ENCODE data around the gene EFNA1. TPM values are rescaled to one million over a fixed set of nuclear protein-coding genes. Genes with fewer than 3 reads are reported as not detected.
A peak's percentile ranks its signal among the peaks of the same experiment; 100 is the strongest.

EFNA1 gene
- total RNA-seq, 1 donor from 2014 or later: 178 TPM

GRCh38 chr1:155127967-155128754, 485 bp downstream of the EFNA1 start:
- H3K4me3 ChIP-seq: peak overlapping the region; percentile 64
- H3K4me1 ChIP-seq: peaks cover 39% of the 10 kb centered on the region
- ATAC-seq (no peak), DNase-seq (no peak)
- no peak for TF ChIP-seq CTCF (IDR thresholded peaks at IDR 0.05)
- H3K9me3 ChIP-seq: no peaks in the 10 kb centered on the region
- intact Hi-C loops (cut with DNase I): loop anchor here (5.0 kb wide), 1 partner anchor 36 kb away; no protein-coding TSS in a partner anchor
- H3K27me3 ChIP-seq: peaks cover 10% of the 10 kb centered on the region
- H3K36me3 ChIP-seq: peaks cover 17% of the 10 kb centered on the region
- peak overlapping the region; percentile 87 for H3K27ac ChIP-seq

DNA sequence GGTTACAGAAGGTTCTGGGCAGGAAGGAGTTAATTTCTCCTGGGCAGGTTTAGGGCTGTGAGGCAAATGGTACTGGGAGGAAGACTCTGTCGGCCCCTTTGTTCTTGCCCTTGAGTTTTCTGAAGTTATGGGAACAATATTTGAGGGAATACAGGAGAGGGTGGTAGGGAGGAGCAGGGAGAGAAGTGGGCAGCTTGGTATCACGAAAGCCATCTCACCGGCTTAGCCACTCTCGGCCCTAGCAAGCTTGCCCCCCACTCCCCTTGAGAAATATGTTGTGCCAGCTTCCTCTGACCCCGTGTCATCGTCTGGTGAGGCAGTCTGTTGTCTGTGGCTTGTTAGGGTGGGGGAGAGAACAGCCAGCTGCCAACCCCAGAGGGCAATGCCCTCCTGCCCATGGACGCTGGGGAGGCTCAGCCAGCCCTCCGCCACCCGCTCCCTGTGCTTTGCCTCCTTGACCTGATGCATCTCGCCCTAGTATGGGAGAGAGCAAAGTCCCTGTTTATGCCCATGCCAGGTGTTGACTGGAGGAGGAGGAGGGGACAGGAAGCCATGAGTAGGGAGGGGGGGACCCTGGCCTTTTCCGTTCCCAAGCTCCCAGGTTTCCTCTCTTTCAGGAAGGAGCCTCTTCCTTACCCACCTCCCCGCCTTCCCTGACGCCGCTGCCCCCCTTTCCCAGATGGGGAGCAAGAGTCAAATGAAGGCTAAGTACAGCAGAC, 1.2 kb downstream of the EFNA1 start:
- peaks cover 25% of the 10 kb centered on the region for H3K36me3 ChIP-seq
- peaks cover 10% of the 10 kb centered on the region for H3K27me3 ChIP-seq
- H3K4me1 ChIP-seq: peaks cover 39% of the 10 kb centered on the region
- ATAC-seq (peak; percentile 1), DNase-seq (peak; percentile 72)
- no peak for TF ChIP-seq CTCF (IDR thresholded peaks at IDR 0.05)
- intact Hi-C loops (cut with DNase I): loop anchor here (5.0 kb wide), 1 partner anchor 37 kb away; no protein-coding TSS in a partner anchor
- peak overlapping the region; percentile 64 for H3K4me3 ChIP-seq
- H3K27ac ChIP-seq: peak overlapping the region; percentile 87
- no peaks in the 10 kb centered on the region for H3K9me3 ChIP-seq

DNA sequence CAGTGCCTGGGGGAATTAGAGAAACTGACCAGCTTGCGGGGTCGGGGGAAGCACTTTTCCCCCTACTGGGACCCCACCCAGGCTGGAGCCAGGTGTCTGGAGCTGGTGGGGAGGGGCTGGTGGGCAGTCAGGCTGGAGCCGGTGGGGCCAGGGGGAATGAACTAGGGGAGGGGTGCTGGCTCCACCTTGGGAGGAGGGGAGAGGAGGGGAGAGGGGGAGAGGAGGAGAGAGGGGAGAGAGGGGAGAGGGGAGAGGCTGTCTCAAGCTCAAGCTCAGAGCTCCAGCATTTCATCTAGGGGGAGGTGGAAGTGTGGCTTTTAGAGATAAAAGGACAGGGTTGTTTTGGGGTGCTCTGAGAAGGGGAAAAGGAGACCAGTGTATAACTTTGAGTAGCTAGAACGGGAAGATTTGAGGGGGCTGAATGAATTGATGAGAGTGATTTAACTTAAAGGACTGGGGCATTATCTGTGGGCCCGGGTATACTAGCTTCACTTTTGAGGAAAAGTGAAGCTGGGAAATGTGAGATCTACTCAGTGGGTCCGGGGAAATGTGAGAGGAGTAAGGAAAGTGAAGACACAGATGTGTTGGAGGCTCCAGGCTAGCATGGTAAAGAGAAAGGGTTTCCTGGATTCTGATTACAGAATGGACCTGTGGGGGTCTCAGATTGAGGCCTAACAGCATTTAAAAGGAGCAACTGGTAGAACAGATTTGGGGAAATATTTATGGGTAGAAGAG, 2.8 kb downstream of the EFNA1 start:
- H3K4me1 ChIP-seq: peaks cover 45% of the 10 kb centered on the region
- peak overlapping the region; percentile 87 for H3K27ac ChIP-seq
- TF ChIP-seq CTCF (IDR thresholded peaks at IDR 0.05): no peak
- no peaks in the 10 kb centered on the region for H3K9me3 ChIP-seq
- DNase-seq (no peak), ATAC-seq (no peak)
- peak overlapping the region; percentile 64 for H3K4me3 ChIP-seq
- intact Hi-C loops (cut with DNase I): no loop called here
- H3K36me3 ChIP-seq: peaks cover 32% of the 10 kb centered on the region
- peaks cover 10% of the 10 kb centered on the region for H3K27me3 ChIP-seq

GRCh38 chr1:155131285-155131684, 3.6 kb downstream of the EFNA1 start:
- DNase-seq: peak; percentile 76

More at GRCh38 chr1:155131285-155131684, 3.6 kb downstream of the EFNA1 start:
- Histone ChIP-seq H3K9me3 (no peaks in the 10 kb centered on the region), H3K27ac (peak overlapping the region; percentile 52), H3K27me3 (peaks cover 10% of the 10 kb centered on the region), H3K36me3 (peaks cover 32% of the 10 kb centered on the region), H3K4me3 (peak overlapping the region; percentile 64), H3K4me1 (peaks cover 38% of the 10 kb centered on the region)
- no peak for TF ChIP-seq CTCF (IDR thresholded peaks at IDR 0.05)
- intact Hi-C loops (cut with DNase I): no loop called here
- no peak for ATAC-seq

Measured in upper lobe of right lung (tissue), 1 donor.